ENCODE measurements around the gene AMFR.

DNA sequence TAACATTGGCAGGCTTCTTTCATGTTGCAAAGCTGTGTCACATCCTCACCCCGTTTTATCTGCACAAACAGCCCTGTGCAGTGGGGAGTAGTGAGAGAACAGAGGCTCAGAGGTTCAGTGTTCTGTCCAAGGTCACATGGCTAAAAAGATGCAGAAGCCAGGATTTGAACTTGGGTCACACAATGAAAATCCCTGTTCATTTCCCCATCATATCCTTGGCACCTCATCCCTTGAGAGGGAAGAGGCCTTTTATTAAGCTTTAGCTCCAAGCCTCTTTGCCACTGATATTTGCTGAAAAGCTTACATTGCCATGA, 106.6 kb downstream of the AMFR start:
- TF ChIP-seq CTCF (optimal IDR thresholded peaks at IDR 0.05 in 1 of 3, IDR thresholded peaks at IDR 0.05 in 1 of 3, conservative IDR thresholded peaks at IDR 0.05 in 1 of 3; ENCODE audit: extremely low read depth in 1 of 3, insufficient read depth in 2 of 3, low read length in 3 of 3) (no peak), EZH2 (IDR thresholded peaks at IDR 0.05; ENCODE audit: low read length) (no peak)

Measured in keratinocyte (primary cell).